ENCODE results near the gene LARGE1. TPM values are rescaled to one million over a fixed set of nuclear protein-coding genes. Genes with fewer than 3 reads are reported as not detected.
A peak's percentile ranks its signal among the peaks of the same experiment; 100 is the strongest.

The LARGE1 gene
- total and polyA plus RNA-seq, 2 of the 4 experiments (the other 2 are of a cell fraction) = 6.2 to 12.4 TPM

DNA sequence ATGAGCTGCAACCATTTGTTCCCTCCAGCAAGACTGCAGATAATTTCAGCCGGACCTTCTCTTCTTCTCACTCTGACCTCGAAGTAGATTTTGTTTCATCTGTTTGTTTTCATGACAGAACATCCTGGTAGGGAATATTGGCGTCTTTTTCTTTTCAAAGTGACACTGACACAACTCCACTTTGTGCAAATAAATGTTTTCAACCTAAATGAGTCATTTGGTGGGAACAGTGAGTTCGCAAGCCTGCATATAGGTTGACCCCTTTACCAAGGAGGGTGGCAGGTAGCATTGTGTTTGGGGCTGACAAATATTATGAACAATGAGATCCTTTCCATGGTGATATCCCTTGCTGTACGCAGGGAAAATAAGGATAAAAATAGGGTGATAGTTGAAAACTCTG is 55.0 kb downstream of the LARGE1 start:
- Histone ChIP-seq H3K4me2 (ENCODE audit: low read depth, low read length) (peak overlapping the region; percentile 38), H3K79me1 (ENCODE audit: low read depth in 1 of 2, low read length in 2 of 2) (peaks cover 29 to 68% of the 10 kb centered on the region in 2 experiments), H3K9me3 (ENCODE audit: control insufficient read depth, insufficient read depth, low read length) (no peaks in the 10 kb centered on the region), H4K5ac (ENCODE audit: low read depth, low read length) (peak overlapping the region; percentile 58; the same call in 1 of the 2 replicates), H3K27me3 (ENCODE audit: control insufficient read depth, insufficient read depth, low read length) (no peaks in the 10 kb centered on the region), H2AK5ac (ENCODE audit: low read depth, low read length) (no peak overlapping the region), H4K20me1 (ENCODE audit: insufficient read depth, low read length) (peaks cover 5% of the 10 kb centered on the region; the same call in 1 of the 2 replicates), H3K14ac (replicated peaks; ENCODE audit: low read depth, low read length) (peak overlapping the region; percentile 61), H3K4me1 (ENCODE audit: control insufficient read depth, insufficient read depth, low read length) (peaks cover 21% of the 10 kb centered on the region), H2AK9ac (replicated peaks; ENCODE audit: low read depth, low read length, poor library complexity) (no peak overlapping the region), H3K56ac (ENCODE audit: extremely low read depth, insufficient read depth, low read length) (no peak overlapping the region), H3K18ac (ENCODE audit: low read depth, low read length) (peak overlapping the region; percentile 22; the same call in 1 of the 2 replicates), H2BK20ac (ENCODE audit: low read depth, low read length) (no peak overlapping the region; the same call in 1 of the 2 replicates), H3K23ac (ENCODE audit: low read depth, low read length) (peak overlapping the region; percentile 64), H2BK120ac (ENCODE audit: low read depth, low read length) (no peak overlapping the region), H3K9ac (ENCODE audit: low read depth, low read length) (no peak overlapping the region), H3K9me1 (ENCODE audit: insufficient read depth, low read length) (peaks cover 19% of the 10 kb centered on the region), H2BK15ac (ENCODE audit: low read depth, low read length) (no peak overlapping the region), H4K8ac (ENCODE audit: low read depth in 2 of 2, low read length in 2 of 2) (peak overlapping the region in 1 of 2 experiments; percentile 61; a peak in 1 of 4 replicates), H2AFZ (replicated peaks; ENCODE audit: low read length, poor library complexity) (peak overlapping the region; percentile 72), H3K27ac (ENCODE audit: insufficient read depth, low read length) (no peak overlapping the region), H3K4ac (ENCODE audit: low read depth, low read length) (peak overlapping the region; percentile 50; the same call in 1 of the 2 replicates), H3K36me3 (ENCODE audit: control insufficient read depth, insufficient read depth, low read length) (no peaks in the 10 kb centered on the region), H2BK5ac (ENCODE audit: low read depth, low read length, poor library complexity, severe bottlenecking) (peak overlapping the region; percentile 51), H3K4me3 (ENCODE audit: insufficient read depth, low read depth, low read length) (no peak overlapping the region), H4K91ac (ENCODE audit: insufficient read depth, low read depth, low read length) (no peak overlapping the region)
- dilution Hi-C loops (cut with HindIII; ENCODE audit: low sequenced_read_pairs, unreplicated experiment) = no loop called here
- POLR2A ChIA-PET (ENCODE audit: unreplicated experiment) = no interaction called here
- CTCF ChIA-PET = interaction anchor here (0.6 kb wide), 1 partner anchor 22 kb away, joined by 4 read pairs; no protein-coding TSS in a partner anchor
- WGBS, 2 experiments (ENCODE audit: extremely low coverage in 2 of 2, insufficient read length in 1 of 2) = no CpG with 5 or more reads among the region's 5 CpGs
- in situ Hi-C loops (cut with MboI; ENCODE audit: low sequenced_read_pairs) = no loop called here
- TF ChIP-seq, protein P1, sequence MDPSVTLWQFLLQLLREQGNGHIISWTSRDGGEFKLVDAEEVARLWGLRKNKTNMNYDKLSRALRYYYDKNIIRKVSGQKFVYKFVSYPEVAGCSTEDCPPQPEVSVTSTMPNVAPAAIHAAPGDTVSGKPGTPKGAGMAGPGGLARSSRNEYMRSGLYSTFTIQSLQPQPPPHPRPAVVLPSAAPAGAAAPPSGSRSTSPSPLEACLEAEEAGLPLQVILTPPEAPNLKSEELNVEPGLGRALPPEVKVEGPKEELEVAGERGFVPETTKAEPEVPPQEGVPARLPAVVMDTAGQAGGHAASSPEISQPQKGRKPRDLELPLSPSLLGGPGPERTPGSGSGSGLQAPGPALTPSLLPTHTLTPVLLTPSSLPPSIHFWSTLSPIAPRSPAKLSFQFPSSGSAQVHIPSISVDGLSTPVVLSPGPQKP (IDR thresholded peaks at IDR 0.05; ENCODE audit: borderline replicate concordance, low read depth, low read length) = no peak
- TF ChIP-seq RCOR1 (IDR thresholded peaks at IDR 0.05; ENCODE audit: insufficient replicate concordance, low read length) (no peak), RFX5 (IDR thresholded peaks at IDR 0.05; ENCODE audit: low read depth, low read length) (no peak), BHLHE40 (IDR thresholded peaks at IDR 0.05; ENCODE audit: low read depth, low read length) (no peak), MAZ (IDR thresholded peaks at IDR 0.05; ENCODE audit: borderline replicate concordance, low read depth, low read length) (no peak), MXI1 (IDR thresholded peaks at IDR 0.05; ENCODE audit: borderline replicate concordance, low read depth, low read length) (no peak), CEBPB (IDR thresholded peaks at IDR 0.05; ENCODE audit: low read depth, low read length) (no peak), RAD21 (IDR thresholded peaks at IDR 0.05; ENCODE audit: low read length) (no peak), USF2 (IDR thresholded peaks at IDR 0.05; ENCODE audit: low read depth, low read length) (no peak), NFE2L2 (IDR thresholded peaks at IDR 0.05; ENCODE audit: low read depth, low read length) (no peak), CHD1 (IDR thresholded peaks at IDR 0.05; ENCODE audit: low read depth, low read length) (no peak), FOS (IDR thresholded peaks at IDR 0.05; ENCODE audit: low read depth, low read length) (no peak)
- intact Hi-C loops (cut with micrococcal nuclease) = no loop called here
- BruUV-seq (replicated peaks) = no TSS peak
- ATAC-seq (ENCODE audit: low read depth) (no peak), DNase-seq (no peak)

All from IMR-90 (cell line).